Activated CD8-positive, alpha-beta T cell treated with anti-CD3 and anti-CD28 coated beads, Interleukin-2, amount 10 ng/mL, durations not matched to agents 7 days and 5 days (primary cell): ENCODE measurements around the gene BMPER. TPM values are rescaled to one million over a fixed set of nuclear protein-coding genes. Genes with fewer than 3 reads are reported as not detected.

Source experiments
- ATAC-seq: fragments of 150-1000 bp; cut with Tn5 transposase; one replicate; pipeline ENCODE4 v1.10.0; 2021; ENCODE audit warnings: moderate library complexity
- CTCF ChIA-PET: fragments of 350-600 bp; sonication (Branson Sonifier 250); formaldehyde crosslinking; loops from one replicate; lab custom pipeline; 2021; ENCODE audit warnings: antibody characterized with exemption; lab: Charles Lee
- POLR2A ChIA-PET: fragments of 350-600 bp; sonication (Branson Sonifier 250); formaldehyde crosslinking; loops from one replicate; lab custom pipeline; 2021; ENCODE audit warnings: antibody characterized with exemption; lab: Charles Lee
- DNase-seq: peaks from one replicate; pipeline ENCODE4 v3.0.0-alpha.2; 2020
- H3K27ac Mint-ChIP-seq: one replicate; pipeline ENCODE4 v1.8.0; 2021; ENCODE audit warnings: mild to moderate bottlenecking, mixed read lengths
- H3K27me3 Mint-ChIP-seq: one replicate; pipeline ENCODE4 v1.8.0; 2021; ENCODE audit warnings: low read depth, mixed read lengths
- H3K36me3 Mint-ChIP-seq: one replicate; pipeline ENCODE4 v1.8.0; 2021; ENCODE audit warnings: low read depth, mixed read lengths
- H3K4me1 Mint-ChIP-seq: one replicate; pipeline ENCODE4 v1.8.0; 2021; ENCODE audit warnings: low read depth, mixed read lengths
- H3K4me3 Mint-ChIP-seq: one replicate; pipeline ENCODE4 v1.8.0; 2021; ENCODE audit warnings: mild to moderate bottlenecking, mixed read lengths
- H3K9me3 Mint-ChIP-seq: one replicate; pipeline ENCODE4 v1.8.0; 2022; ENCODE audit warnings: mixed read lengths; ENCODE audit not compliant: insufficient read depth
- total RNA-seq, 2 experiments: library from RNA; stranded (reverse); gene quantifications; one replicate each; pipeline ENCODE4 v1.2.3, GENCODE V29; 2021

The BMPER gene
- total RNA-seq, 2 experiments from 2014 or later: not detected

DNA sequence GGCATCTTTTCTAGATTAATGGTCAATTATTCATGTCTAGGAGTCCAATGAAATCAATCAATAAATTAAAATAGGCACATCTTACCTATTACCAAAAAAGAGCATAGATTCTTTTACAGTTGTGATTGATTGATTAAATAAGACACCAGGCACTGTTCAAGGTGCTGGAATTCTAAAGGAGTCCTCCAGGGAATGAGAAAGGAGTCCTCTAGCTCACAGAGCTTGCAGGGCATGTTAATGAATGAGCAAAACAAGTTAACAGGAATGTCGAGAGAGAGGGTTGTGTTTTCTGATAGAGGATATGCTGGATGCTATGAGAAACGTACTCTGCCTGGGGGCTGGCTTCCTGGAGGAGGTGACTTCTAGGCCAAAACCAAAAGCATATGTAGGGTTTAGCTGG is 191.4 kb downstream of the BMPER start:
- H3K4me1 Mint-ChIP-seq: no peaks in the 10 kb centered on the region
- no peak overlapping the region for H3K4me3 Mint-ChIP-seq
- ATAC-seq: no peak
- no peaks in the 10 kb centered on the region for H3K9me3 Mint-ChIP-seq
- no peaks in the 10 kb centered on the region for H3K27me3 Mint-ChIP-seq
- POLR2A ChIA-PET: no interaction called here
- no peak for DNase-seq
- H3K36me3 Mint-ChIP-seq: no peaks in the 10 kb centered on the region
- CTCF ChIA-PET: no interaction called here
- no peak overlapping the region for H3K27ac Mint-ChIP-seq

GRCh38 chr7:34100661-34101060 is 195.3 kb downstream of the BMPER start:
- no peaks in the 10 kb centered on the region for H3K27me3 Mint-ChIP-seq
- H3K9me3 Mint-ChIP-seq: no peaks in the 10 kb centered on the region
- no peak for ATAC-seq
- no peaks in the 10 kb centered on the region for H3K4me1 Mint-ChIP-seq
- H3K27ac Mint-ChIP-seq: no peak overlapping the region
- no peaks in the 10 kb centered on the region for H3K36me3 Mint-ChIP-seq
- ChIA-PET CTCF (no interaction called here), POLR2A (no interaction called here)
- DNase-seq: no peak
- no peak overlapping the region for H3K4me3 Mint-ChIP-seq

DNA sequence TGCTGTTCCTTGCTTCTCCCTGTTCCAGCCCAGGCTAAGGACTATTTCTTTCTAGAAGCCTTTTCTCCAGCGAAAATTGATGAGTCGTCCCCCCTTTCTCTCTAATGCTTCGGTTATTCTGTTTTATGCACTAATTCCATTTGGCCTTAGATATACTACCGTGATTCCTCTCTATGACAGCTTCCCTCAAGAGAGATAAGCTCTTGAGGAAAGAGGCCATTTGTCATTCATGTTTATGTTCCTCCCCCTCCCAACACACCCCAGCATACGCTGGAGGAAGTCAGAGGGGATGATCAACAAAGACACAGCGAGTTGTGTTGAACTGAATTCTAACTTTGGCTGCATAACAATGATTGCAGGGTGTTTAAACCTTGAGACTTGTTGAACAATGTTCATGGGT is 198.8 kb downstream of the BMPER start:
- no peak for DNase-seq
- ATAC-seq: no peak
- H3K36me3 Mint-ChIP-seq: no peaks in the 10 kb centered on the region
- ChIA-PET POLR2A (no interaction called here), CTCF (no interaction called here)
- no peaks in the 10 kb centered on the region for H3K4me1 Mint-ChIP-seq
- H3K4me3 Mint-ChIP-seq: no peak overlapping the region
- no peaks in the 10 kb centered on the region for H3K27me3 Mint-ChIP-seq
- no peak overlapping the region for H3K27ac Mint-ChIP-seq
- no peaks in the 10 kb centered on the region for H3K9me3 Mint-ChIP-seq

- H3K36me3 Mint-ChIP-seq: no peaks in the 10 kb centered on the region
- no peak overlapping the region for H3K4me3 Mint-ChIP-seq
- POLR2A ChIA-PET: no interaction called here
- CTCF ChIA-PET: no interaction called here
- DNase-seq (no peak), ATAC-seq (no peak)
- H3K27me3 Mint-ChIP-seq: no peaks in the 10 kb centered on the region
- H3K9me3 Mint-ChIP-seq: no peaks in the 10 kb centered on the region
- H3K4me1 Mint-ChIP-seq: no peaks in the 10 kb centered on the region
- no peak overlapping the region for H3K27ac Mint-ChIP-seq
These were observed 199.7 kb downstream of the BMPER start for GRCh38 chr7:34104992-34105391.

- DNase-seq (no peak), ATAC-seq (no peak)
- no peaks in the 10 kb centered on the region for H3K36me3 Mint-ChIP-seq
- H3K4me3 Mint-ChIP-seq: no peak overlapping the region
- ChIA-PET POLR2A (no interaction called here), CTCF (no interaction called here)
- H3K4me1 Mint-ChIP-seq: no peaks in the 10 kb centered on the region
- no peak overlapping the region for H3K27ac Mint-ChIP-seq
- H3K9me3 Mint-ChIP-seq: peaks cover 7% of the 10 kb centered on the region
- H3K27me3 Mint-ChIP-seq: no peaks in the 10 kb centered on the region
These were observed 201.9 kb downstream of the BMPER start for GRCh38 chr7:34107276-34107675.

GRCh38 chr7:34108165-34108564 is 202.8 kb downstream of the BMPER start:
- Mint-ChIP-seq H3K4me1 (no peaks in the 10 kb centered on the region), H3K27me3 (no peaks in the 10 kb centered on the region), H3K36me3 (no peaks in the 10 kb centered on the region), H3K9me3 (peaks cover 7% of the 10 kb centered on the region), H3K27ac (no peak overlapping the region), H3K4me3 (no peak overlapping the region)
- POLR2A ChIA-PET: no interaction called here
- ATAC-seq (no peak), DNase-seq (no peak)
- CTCF ChIA-PET: no interaction called here

GRCh38 chr7:34109936-34110780 is 204.8 kb downstream of the BMPER start:
- Mint-ChIP-seq H3K9me3 (peaks cover 7% of the 10 kb centered on the region), H3K4me3 (no peak overlapping the region), H3K36me3 (no peaks in the 10 kb centered on the region), H3K27me3 (no peaks in the 10 kb centered on the region), H3K4me1 (no peaks in the 10 kb centered on the region), H3K27ac (no peak overlapping the region)
- no peak for DNase-seq
- POLR2A ChIA-PET: no interaction called here
- CTCF ChIA-PET: no interaction called here
- no peak for ATAC-seq

- POLR2A ChIA-PET: no interaction called here
- no peak overlapping the region for H3K27ac Mint-ChIP-seq
- CTCF ChIA-PET: no interaction called here
- H3K27me3 Mint-ChIP-seq: no peaks in the 10 kb centered on the region
- peaks cover 7% of the 10 kb centered on the region for H3K9me3 Mint-ChIP-seq
- H3K4me3 Mint-ChIP-seq: no peak overlapping the region
- H3K36me3 Mint-ChIP-seq: no peaks in the 10 kb centered on the region
- ATAC-seq: no peak
- no peak for DNase-seq
- no peaks in the 10 kb centered on the region for H3K4me1 Mint-ChIP-seq
These were observed 205.7 kb downstream of the BMPER start for GRCh38 chr7:34111031-34111430.

DNA sequence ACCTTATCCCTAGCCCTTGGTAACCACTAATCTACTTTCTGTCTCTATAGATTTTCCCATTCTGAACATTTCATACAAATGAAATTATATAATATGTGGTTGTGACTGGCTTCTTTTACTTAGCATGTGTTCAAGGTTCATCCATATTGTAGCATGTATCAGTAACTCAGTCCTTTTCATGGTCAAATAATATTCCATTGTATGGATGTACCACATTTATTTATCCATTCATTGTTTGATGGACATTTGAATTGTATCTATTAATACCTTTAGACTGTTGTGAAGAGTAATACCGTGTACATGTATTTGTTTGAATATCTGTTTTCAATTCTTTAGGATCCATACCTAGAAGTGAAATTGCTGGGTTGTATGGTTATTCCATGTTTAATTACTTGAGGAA is 210.2 kb downstream of the BMPER start:
- Mint-ChIP-seq H3K27me3 (no peaks in the 10 kb centered on the region), H3K36me3 (no peaks in the 10 kb centered on the region), H3K27ac (no peak overlapping the region), H3K4me1 (no peaks in the 10 kb centered on the region), H3K9me3 (peaks cover 10% of the 10 kb centered on the region), H3K4me3 (no peak overlapping the region)
- ChIA-PET POLR2A (no interaction called here), CTCF (no interaction called here)
- no peak for DNase-seq
- ATAC-seq: no peak

DNA sequence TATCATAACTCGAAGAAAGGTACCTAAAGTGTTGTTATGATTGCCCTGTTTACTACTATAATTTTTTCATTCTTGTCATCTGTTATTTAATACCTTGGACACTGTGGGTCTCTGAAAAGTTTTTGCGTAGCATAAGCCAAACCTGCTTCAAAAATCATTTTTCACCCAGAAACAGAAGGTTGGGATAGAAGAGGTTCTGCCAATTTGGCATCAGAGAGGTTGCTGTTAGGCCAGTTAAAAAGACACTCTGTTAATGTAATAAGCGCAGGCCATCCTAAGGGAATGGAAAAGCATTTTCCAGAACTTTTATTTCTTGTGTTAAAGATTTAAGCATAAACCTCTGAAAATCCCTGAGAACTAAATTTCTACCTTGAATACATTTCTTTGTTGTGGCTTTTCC is 212.2 kb downstream of the BMPER start:
- Mint-ChIP-seq H3K4me3 (no peak overlapping the region), H3K27me3 (no peaks in the 10 kb centered on the region), H3K4me1 (no peaks in the 10 kb centered on the region), H3K27ac (no peak overlapping the region), H3K9me3 (peaks cover 3% of the 10 kb centered on the region), H3K36me3 (no peaks in the 10 kb centered on the region)
- POLR2A ChIA-PET: no interaction called here
- CTCF ChIA-PET: no interaction called here
- ATAC-seq (no peak), DNase-seq (no peak)

DNA sequence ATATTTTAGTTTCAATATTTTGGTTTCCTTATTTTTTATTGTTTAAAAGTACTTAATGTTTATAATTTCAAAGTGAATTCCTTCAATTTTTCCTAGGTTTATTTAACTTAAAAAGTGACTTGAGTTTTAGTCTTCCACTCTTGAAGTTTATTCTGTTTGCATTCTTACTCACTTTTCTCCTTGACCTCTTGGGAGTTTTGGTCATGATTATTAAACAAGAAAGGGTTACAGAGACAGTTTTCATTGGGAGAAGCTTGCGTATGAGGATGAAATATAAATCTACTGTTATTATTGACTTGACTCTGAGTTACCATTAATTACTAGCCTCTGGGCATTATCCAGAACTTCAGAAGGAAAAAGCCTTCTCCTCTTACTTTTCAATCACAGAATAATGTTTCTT is 216.0 kb downstream of the BMPER start:
- ChIA-PET CTCF (no interaction called here), POLR2A (no interaction called here)
- H3K4me3 Mint-ChIP-seq: no peak overlapping the region
- no peaks in the 10 kb centered on the region for H3K27me3 Mint-ChIP-seq
- DNase-seq: no peak
- H3K4me1 Mint-ChIP-seq: no peaks in the 10 kb centered on the region
- H3K9me3 Mint-ChIP-seq: peaks cover 3% of the 10 kb centered on the region
- H3K27ac Mint-ChIP-seq: no peak overlapping the region
- no peak for ATAC-seq
- no peaks in the 10 kb centered on the region for H3K36me3 Mint-ChIP-seq

- CTCF ChIA-PET: no interaction called here
- H3K4me3 Mint-ChIP-seq: no peak overlapping the region
- H3K36me3 Mint-ChIP-seq: no peaks in the 10 kb centered on the region
- DNase-seq: no peak
- ATAC-seq: no peak
- no peak overlapping the region for H3K27ac Mint-ChIP-seq
- POLR2A ChIA-PET: no interaction called here
- H3K9me3 Mint-ChIP-seq: peaks cover 9% of the 10 kb centered on the region
- no peaks in the 10 kb centered on the region for H3K27me3 Mint-ChIP-seq
- H3K4me1 Mint-ChIP-seq: no peaks in the 10 kb centered on the region
These were observed 218.0 kb downstream of the BMPER start for GRCh38 chr7:34123316-34123715.

DNA sequence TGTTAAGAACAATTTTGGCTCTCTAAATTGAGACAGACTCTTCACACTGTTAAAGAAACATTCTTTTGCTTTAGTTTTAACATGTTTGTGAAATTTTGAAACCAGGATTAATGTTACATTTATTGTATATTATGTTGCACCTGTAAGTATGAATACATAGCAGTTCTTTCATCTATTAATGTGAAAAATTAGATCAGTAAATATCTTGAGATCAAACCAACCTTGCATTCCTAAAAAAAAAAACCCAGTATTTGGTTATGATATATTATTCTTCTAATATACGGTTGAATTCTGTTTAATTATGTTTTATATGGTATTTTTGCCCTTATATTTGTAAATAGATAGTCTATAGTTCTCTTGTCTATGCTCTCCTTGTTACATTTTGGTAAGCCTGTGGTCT is 219.4 kb downstream of the BMPER start:
- Mint-ChIP-seq H3K27me3 (no peaks in the 10 kb centered on the region), H3K4me3 (no peak overlapping the region), H3K36me3 (no peaks in the 10 kb centered on the region), H3K27ac (no peak overlapping the region), H3K4me1 (no peaks in the 10 kb centered on the region), H3K9me3 (peaks cover 9% of the 10 kb centered on the region)
- ChIA-PET POLR2A (no interaction called here), CTCF (no interaction called here)
- ATAC-seq (no peak), DNase-seq (no peak)
